Neutrophil (primary cell): ENCODE results near the gene HMCN2.

Experiments used
- H3K27ac ChIP-seq: fragments of 200-600 bp; sonication (generic); 2 replicates; pipeline ENCODE4 v1.5.1; 2016; ENCODE audit warnings: mild to moderate bottlenecking, moderate library complexity
- H3K27me3 ChIP-seq: fragments of 200-600 bp; sonication (generic); 2 replicates; pipeline ENCODE4 v1.6.0; 2016; ENCODE audit warnings: mild to moderate bottlenecking
- H3K36me3 ChIP-seq: fragments of 200-600 bp; sonication (generic); 2 replicates; pipeline ENCODE4 v1.5.1; 2017
- H3K4me1 ChIP-seq, 2 experiments: fragments of 200-600 bp in 1 of 2; sonication (generic) in 1 of 2; 1 replicate in 1 of 2; 2 replicates in 1 of 2; pipeline versions ENCODE4 v1.5.1 to v1.6.1; 2013 to 2016; ENCODE audit warnings: low read depth in 1 of 2, low read length in 1 of 2, mild to moderate bottlenecking in 1 of 2, moderate library complexity in 1 of 2; ENCODE audit not compliant: control insufficient read depth in 1 of 2, insufficient read depth in 1 of 2
- H3K4me3 ChIP-seq, 2 experiments: fragments of 200-600 bp in 1 of 2; sonication (generic) in 1 of 2; 1 replicate in 1 of 2; 2 replicates in 1 of 2; pipeline ENCODE4 v1.5.1; 2013 to 2016; ENCODE audit warnings: low read depth in 1 of 2, low read length in 1 of 2, mild to moderate bottlenecking in 1 of 2, moderate library complexity in 1 of 2
- H3K9me3 ChIP-seq: fragments of 200-600 bp; sonication (generic); 2 replicates; pipeline ENCODE4 v1.5.1; 2016
- CTCF ChIP-seq: fragments of 200-600 bp; sonication (generic); IDR thresholded peaks from 2 replicates; pipeline ENCODE4 v1.5.1; 2016; ENCODE audit warnings: antibody characterized with exemption

The HMCN2 gene

GRCh38 chr9:130453487-130453886 lies 187.9 kb downstream of the HMCN2 start:
- Histone ChIP-seq H3K27ac (no peak overlapping the region), H3K9me3 (no peaks in the 10 kb centered on the region), H3K4me3 (no peak overlapping the region), H3K36me3 (no peaks in the 10 kb centered on the region), H3K4me1 (no peaks in the 10 kb centered on the region), H3K27me3 (peaks cover 69% of the 10 kb centered on the region)
- no peak for TF ChIP-seq CTCF

- TF ChIP-seq CTCF, result no peak
- no peak overlapping the region for H3K27ac ChIP-seq
- H3K9me3 ChIP-seq, result no peaks in the 10 kb centered on the region
- no peaks in the 10 kb centered on the region for H3K4me1 ChIP-seq
- H3K4me3 ChIP-seq, result no peak overlapping the region
- H3K36me3 ChIP-seq, result no peaks in the 10 kb centered on the region
- H3K27me3 ChIP-seq, result peaks cover 69% of the 10 kb centered on the region
These were observed 188.7 kb downstream of the HMCN2 start for GRCh38 chr9:130454096-130454811.

- no peak for TF ChIP-seq CTCF
- H3K4me1 ChIP-seq, result no peaks in the 10 kb centered on the region
These were observed 189.3 kb downstream of the HMCN2 start for GRCh38 chr9:130454812-130455325.

GRCh38 chr9:130458027-130458803 lies 192.7 kb downstream of the HMCN2 start:
- Histone ChIP-seq H3K4me1 (no peaks in the 10 kb centered on the region), H3K9me3 (no peaks in the 10 kb centered on the region), H3K27me3 (peaks cover 63% of the 10 kb centered on the region), H3K4me3 (no peak overlapping the region), H3K36me3 (no peaks in the 10 kb centered on the region), H3K27ac (no peak overlapping the region)
- TF ChIP-seq CTCF, result no peak

More at GRCh38 chr9:130454812-130455325, 189.3 kb downstream of the HMCN2 start:
- Histone ChIP-seq H3K9me3 (no peaks in the 10 kb centered on the region), H3K27ac (no peak overlapping the region), H3K4me3 (no peak overlapping the region), H3K27me3 (peaks cover 68% of the 10 kb centered on the region), H3K36me3 (no peaks in the 10 kb centered on the region)

- peaks cover 62% of the 10 kb centered on the region for H3K27me3 ChIP-seq
- no peaks in the 10 kb centered on the region for H3K9me3 ChIP-seq
- no peak for TF ChIP-seq CTCF
- H3K27ac ChIP-seq, result no peak overlapping the region
- H3K36me3 ChIP-seq, result no peaks in the 10 kb centered on the region
- H3K4me1 ChIP-seq, result no peaks in the 10 kb centered on the region
- H3K4me3 ChIP-seq, result no peak overlapping the region
These were observed 193.2 kb downstream of the HMCN2 start for GRCh38 chr9:130458804-130459067.
